Activated CD8-positive, alpha-beta memory T cell treated with anti-CD3 and anti-CD28 coated beads, Interleukin-2, amount 50 U/mL, for 24 hours (primary cell): ENCODE results near the gene CDHR3.
"Not testable (repeated sequence)": the region's sequence is repeated elsewhere in the genome, so short reads cannot be mapped to it uniquely, and the experiment has no call there.

ENCODE experiments used
- DNase-seq: peaks from one replicate; pipeline ENCODE4 v3.0.0-alpha.2; 2020; ENCODE audit errors: extremely low read depth

Gene CDHR3, protein sequence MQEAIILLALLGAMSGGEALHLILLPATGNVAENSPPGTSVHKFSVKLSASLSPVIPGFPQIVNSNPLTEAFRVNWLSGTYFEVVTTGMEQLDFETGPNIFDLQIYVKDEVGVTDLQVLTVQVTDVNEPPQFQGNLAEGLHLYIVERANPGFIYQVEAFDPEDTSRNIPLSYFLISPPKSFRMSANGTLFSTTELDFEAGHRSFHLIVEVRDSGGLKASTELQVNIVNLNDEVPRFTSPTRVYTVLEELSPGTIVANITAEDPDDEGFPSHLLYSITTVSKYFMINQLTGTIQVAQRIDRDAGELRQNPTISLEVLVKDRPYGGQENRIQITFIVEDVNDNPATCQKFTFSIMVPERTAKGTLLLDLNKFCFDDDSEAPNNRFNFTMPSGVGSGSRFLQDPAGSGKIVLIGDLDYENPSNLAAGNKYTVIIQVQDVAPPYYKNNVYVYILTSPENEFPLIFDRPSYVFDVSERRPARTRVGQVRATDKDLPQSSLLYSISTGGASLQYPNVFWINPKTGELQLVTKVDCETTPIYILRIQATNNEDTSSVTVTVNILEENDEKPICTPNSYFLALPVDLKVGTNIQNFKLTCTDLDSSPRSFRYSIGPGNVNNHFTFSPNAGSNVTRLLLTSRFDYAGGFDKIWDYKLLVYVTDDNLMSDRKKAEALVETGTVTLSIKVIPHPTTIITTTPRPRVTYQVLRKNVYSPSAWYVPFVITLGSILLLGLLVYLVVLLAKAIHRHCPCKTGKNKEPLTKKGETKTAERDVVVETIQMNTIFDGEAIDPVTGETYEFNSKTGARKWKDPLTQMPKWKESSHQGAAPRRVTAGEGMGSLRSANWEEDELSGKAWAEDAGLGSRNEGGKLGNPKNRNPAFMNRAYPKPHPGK

DNA sequence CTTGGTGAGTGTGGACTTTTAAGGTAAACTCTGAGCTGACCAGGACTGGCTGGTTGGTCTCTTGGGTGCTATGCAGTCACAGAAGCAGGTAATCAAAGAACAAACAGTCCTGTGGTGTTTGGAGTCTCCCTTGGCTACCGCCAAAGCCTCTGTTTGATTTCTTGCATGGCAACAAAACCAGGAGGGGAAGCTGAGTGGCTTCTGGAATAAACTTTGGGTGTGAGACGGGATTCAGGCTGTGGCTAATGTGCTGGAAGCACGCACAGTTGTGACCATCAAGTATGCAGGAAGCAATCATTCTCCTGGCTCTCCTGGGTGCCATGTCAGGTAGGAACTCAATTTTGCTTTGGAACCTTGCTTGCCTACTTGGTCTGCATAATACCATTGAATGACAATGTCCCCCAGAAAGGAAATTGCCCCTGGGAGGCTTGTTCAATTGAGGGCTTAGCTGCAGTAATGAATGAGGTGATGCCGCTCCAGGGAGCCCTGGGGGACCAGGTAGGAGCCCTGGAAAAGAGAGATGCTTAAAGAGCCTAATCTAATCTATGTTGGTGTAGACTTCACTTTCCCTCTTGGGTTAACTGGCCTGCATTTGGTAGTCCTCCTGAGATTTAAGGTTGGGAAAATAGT, at the start of gene CDHR3:
Gene CDHR3, plus strand, starts transcription at position 227 of the 630 bp plus-strand sequence. Its CDS starts 55 bp downstream, at position 282.
- DNase-seq, result no peak

DNA sequence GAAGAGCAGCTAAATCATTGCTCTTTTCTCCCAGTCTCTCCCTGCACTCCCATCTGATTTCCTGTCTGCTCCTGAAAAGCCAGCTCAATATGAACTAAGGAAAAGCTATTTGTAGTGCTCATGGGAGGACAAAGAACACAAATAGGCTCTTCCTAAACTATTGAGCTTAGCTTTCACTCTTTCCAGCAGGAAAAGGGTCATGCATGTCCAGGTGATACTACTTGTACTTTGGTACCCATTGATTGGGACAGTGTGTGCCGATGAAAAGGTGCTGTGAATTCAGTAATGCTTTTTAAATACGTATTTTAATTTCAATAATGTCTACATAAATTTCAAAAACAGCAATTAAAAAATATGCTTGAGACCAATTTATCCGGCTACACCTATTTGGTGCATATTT, 49.1 kb upstream of the CDHR3 start:
- no peak for DNase-seq

DNA sequence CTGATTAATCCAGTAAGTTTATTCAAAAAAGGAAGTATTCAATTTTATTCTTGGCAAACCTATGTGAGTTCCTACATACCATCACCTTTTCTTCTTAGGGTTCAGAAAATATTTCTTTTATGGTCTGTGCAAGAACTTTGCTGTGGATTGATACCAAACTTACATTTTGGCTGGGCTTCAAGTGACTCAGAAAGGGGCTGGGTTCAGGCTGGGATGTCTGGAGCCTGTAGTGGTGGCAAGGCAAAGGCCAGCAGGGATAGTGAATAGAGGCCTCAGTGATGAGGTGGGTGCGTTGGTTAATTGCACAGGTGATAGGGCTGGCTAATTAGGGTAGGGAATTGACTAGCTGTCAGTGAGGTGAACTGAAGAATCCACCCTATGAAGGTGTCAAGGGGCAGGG, 46.5 kb upstream of the CDHR3 start:
- no peak for DNase-seq

DNA sequence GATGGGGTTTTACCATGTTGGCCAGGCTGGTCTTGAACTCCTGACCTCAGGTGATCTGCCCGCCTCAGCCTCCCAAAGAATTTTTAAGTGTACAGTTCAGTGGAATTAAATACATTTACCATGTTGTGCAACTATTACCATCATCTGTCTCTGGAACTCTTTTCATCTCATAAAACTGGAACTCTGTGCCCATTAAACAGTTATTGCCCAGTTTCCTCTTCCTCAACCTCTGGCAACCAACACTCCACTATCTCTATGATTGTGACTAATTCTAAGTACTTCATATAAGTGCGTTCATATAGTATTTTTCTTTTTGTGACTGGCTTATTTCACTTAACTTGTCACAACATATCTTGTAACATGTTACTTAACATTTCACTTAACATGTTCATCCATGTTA, 45.4 kb upstream of the CDHR3 start:
- no peak for DNase-seq

DNA sequence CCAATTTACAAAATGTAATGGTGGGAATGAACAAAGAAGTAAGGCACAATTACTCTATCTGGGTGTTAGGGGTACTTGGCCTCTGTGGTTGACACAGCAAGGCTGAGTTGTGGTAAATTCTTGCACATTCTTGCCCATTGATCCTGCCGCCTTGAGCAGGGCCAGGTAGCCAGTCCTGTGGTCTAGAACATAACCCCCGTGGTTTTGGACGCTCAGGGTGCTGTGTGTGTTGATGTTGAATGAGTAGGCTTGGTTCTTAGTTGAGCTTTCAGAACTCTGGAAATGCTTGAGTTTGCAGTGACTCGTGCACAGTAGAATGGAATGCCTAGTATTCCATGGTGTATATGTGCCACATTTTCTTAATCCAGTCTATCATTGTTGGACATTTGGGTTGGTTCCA, 42.3 kb upstream of the CDHR3 start:
- DNase-seq, result no peak

DNA sequence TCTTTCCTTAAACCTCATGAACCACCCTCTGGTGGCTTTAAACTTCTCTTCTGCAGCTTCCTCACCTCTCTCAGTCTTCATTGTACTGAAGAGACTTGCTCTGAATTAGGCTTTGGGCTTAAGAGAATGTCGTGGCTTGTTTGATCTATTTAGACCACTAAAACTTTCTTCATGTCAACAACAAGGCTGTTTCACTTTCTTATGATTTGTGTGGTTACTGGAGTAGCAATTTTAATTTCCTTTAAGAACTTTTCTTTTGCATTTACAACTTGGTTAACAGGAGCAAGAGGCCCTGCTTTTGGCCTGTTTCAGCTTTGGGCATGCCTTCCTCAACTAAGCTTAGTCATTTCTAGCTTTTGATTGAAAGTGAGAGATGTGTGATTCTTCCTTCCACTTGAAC, 38.1 kb upstream of the CDHR3 start:
- no peak for DNase-seq

DNA sequence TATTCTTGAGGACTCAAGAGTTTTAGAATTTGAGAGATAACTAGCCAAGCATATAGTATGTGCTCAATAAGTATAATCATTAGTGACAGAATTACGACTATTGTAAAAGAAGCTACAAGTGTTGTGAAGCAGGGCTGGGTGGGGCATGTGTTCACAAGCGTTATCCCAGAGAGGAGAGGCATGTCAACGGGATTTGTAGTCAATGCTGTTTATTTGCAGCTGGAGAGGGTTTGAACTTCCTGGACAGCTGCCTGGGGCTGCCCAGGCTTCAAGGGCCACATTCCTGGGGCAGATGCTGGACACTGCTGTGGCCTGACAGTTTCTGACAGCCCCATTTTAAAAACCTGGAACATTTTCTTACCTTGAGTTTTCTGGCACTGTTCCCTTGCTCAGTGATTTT, 36.9 kb upstream of the CDHR3 start:
- DNase-seq, result no peak

DNA sequence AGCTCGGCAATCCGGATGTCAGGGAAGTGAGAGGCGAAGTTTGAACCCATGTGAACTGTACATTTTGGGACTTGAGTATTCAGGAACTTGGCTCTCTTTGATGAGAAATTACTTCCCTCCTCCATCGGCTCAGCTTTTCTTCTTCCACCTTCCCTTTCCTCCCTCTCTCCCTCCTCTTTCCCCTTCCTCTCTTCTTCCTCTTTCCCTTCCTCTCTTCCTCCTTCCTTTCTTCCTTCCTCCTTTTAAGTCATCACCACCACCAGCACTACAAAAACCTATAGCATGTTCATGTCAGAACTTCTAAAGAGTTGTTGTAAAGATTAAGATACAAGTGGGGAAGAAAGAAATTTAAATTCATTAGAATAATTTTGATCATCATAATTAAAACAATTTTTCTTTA, 31.9 kb upstream of the CDHR3 start:
- no peak for DNase-seq

DNA sequence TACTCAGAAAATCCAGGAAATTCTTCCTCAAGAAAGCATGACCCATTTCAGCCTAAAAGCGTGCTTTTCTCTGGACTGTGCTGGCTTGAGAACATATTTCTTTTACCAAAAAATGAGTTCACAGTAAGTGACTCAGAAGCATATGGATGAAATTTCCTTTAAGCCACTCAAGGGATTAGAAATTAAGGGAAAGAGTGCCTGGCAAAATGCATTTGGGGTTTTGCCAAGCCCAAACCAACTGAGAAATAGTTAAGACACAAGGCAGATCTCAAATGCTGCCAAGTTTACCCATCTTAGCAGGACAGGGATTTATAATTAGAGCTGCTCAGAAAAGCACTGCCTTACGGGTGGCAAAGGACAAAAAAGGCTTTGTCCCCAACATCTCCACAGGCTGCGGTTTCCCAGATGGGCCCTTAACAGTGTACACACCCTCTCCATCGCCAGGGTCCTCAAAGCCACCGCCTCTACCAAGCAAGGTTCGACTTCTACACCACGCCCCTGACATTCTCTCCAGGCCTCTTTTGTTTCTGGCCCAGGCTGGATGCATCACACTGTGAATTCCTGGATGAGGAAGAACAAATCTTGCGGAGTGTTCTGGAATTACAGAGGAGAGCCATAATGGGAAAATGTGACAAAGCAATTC, 30.1 kb upstream of the CDHR3 start:
- DNase-seq, result no peak

DNA sequence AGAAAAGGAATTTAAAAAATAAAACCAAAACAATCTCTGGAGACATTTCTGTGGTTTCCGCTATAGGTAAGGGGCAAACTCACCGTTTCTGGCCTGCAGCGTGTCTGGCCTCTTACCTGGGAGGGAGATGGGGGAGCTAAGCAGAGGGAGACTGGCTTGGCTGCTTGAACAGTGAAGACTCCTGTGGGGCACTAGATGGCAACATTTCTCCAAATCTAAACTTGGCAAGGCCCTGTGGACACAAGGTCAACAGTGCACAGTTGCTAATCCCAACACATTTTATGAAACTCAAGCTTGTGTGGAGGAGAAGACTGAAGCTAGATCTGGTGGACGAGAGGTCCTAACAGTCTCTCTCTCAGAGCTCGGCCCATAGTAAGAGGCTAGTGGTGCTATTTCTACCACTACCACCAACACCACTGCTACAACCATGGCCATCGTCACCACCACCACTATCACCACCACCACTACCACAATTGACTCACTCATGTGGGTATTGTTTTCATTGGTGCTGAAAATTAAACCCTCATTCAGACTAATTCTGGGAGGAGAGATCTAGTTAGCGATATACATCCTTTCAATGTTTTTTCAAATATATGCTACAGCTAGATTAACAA, 28.4 kb upstream of the CDHR3 start:
- DNase-seq, result no peak

DNA sequence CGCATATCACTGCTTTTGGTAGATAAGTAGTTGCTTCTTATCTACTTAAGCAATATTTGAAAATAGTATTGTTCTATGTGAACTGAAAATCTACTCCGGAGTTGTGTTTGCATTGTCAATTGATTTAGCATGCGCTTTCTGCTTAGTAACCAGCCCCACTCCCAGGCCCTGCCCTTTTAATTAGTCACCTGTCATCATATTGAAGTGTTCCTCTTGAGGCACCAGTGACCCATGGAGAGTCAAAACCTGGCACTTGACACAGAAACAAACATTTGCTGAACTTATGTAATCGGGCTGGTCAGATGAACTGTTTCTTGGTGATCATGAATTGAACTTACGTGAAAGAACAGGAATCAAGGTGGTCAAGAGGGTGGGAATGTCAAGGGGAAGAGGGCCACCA, 27.8 kb upstream of the CDHR3 start:
- no peak for DNase-seq

DNA sequence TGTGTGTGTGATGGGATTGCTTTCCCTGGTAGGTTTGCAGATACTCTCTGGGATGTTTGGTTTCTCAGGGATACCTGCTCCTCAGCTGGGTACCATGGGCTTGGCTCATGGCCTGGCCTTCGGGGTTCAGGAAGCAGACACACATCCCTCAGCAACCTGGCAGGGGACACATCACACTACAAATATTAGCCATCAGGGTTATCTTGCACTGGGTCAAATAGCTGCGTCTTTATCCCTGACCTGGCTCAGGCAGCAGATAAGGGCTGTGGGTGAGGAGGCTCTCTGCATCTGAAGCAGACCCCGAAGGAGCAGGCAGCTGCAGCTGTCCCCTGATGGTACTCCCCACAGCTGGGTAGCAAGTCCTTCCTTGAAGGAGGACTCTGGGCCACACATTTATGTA, 25.7 kb upstream of the CDHR3 start:
- no peak for DNase-seq

DNA sequence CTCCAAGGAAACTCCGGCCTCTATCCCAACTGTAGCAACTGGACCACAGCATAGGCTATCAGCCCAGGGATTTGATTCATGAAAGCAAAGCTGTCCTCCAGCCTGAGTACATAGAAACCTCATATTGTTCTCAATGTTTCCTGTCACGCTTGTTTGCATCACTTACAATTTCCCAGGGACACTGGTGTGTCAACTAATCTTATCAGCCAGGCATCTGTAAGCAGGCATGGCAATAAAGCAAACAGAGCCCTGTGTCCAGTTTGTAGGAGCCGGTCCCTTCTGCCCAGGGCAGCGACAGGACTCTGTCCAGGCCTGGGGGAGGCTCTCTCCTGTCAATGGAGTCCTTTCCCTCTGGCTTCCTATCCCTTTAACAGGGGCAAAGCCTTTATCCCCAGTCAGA, 23.0 kb upstream of the CDHR3 start:
- no peak for DNase-seq

DNA sequence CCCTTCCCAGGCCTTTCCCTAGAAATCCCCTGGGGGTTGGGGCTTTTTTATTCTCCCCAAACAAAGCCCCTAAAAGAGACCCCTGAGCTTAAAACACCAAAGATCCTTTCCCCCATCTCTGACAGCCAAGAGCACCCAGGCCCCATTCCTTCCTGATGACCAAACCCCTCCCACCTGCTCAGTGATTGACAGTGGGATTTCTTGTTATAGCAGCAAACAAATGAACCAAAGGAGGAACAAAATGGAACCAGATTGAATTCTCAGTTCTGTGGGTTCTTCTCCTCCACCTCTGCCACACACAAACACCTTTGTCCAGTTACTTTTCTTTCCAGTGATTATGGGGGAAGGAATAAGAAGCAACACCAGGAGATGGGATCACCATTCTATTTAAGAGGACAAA, 21.5 kb upstream of the CDHR3 start:
- DNase-seq, result no peak

DNA sequence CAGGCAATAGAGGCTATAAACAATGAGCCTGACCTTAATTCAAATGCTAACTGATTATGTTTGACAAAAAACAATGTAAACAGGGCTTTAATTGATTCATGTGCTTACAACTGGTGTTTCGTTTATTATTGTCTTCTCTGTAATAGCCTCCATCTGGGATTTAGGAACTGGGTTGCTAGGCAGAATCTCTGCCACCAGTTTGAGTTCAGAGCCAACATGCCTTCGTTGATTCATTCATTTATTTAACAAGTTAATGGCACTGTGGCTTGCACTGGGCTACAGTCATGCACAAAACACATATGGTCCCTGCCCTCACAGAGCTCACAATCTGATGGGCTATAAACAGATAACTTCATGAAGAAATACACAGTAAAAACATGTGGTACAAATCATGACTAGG, 19.6 kb upstream of the CDHR3 start:
- DNase-seq, result no peak

DNA sequence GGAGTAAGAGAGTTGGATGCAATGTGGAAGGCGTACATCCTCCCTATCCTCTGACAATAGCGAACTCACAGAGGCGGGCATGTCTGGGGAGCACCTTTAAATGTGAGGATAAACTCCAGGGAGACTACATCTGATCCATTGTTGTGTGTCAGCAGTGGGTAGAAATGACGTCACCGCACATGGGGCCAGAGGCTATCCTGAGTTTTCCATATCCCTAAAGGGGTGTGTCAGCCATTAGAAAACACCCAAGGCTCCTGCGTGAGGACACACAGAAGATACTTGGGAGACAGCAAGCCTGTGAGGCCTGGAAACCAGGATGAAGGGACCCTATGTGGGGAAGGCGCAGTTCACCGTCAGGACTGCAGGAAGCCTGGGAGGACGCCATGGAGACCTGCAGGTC, 17.2 kb upstream of the CDHR3 start:
- DNase-seq, result no peak

DNA sequence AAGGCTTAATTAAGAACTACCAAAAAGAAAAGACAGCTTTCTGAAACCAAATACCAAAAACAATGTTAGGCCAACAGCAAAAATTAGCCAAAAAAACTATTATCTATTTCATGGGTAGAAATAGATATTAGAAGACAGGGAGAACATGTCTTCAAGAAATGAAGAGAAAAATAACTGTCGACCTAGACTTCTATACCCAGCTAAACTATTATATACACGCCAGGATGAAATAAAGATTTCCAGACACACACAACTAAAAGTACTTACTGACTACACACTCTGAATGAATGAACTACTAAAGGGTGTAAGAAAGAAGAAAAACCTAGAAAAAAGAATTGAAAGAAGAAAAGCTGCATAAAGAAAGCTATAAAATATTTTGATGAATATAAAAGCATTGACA, 11.5 kb upstream of the CDHR3 start:
- DNase-seq, result no peak

DNA sequence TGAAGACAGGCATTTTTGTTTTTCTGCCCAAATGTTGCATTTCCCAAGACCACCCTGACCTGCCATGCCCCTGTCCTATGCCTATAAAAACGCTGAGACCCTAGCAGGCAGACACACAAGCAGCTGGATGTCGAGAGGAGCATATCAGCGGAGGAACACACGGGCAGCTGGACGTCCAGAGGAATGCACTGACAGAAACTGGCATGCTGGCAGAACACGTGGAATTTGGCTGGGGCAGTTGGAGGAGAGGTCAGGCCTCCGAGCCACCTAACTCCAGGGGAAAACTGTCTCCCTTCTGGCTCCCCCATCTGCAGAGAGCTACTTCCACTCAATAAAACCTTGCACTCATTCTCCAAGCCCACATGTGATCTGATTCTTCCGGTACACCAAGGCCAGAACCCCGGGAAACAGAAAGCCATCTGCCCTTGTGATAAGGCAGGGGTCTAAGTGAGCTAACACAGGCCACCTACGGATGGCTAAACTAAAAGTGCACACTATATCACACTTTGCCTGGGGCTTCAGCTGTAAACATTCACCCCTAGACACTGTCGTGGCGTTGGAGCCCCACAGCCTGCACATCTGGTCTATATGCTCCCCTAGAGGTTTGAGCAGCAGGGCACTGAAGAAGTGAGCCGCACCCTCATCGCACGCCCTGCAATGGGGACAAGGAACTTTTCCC, 10.0 kb upstream of the CDHR3 start:
- DNase-seq, result no peak

DNA sequence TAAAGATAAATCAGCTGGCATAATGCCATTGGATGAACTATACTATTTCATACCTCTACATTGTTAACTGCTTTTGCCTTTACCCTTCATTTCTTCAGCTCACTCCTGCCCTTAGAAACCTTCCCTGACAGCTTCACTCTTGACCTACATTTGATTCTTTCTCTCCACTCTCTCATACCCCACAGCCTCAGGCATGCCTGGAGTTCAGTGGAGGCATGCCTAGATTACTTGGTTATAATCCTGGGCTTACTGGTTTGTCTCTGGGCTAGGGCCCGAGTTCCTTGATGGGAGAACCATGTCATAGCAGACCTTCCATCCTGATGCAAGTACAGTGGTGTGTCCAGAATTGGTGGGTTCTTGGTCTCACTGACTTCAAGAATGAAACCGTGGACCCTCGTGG, 8.4 kb upstream of the CDHR3 start:
- DNase-seq, result no peak

DNA sequence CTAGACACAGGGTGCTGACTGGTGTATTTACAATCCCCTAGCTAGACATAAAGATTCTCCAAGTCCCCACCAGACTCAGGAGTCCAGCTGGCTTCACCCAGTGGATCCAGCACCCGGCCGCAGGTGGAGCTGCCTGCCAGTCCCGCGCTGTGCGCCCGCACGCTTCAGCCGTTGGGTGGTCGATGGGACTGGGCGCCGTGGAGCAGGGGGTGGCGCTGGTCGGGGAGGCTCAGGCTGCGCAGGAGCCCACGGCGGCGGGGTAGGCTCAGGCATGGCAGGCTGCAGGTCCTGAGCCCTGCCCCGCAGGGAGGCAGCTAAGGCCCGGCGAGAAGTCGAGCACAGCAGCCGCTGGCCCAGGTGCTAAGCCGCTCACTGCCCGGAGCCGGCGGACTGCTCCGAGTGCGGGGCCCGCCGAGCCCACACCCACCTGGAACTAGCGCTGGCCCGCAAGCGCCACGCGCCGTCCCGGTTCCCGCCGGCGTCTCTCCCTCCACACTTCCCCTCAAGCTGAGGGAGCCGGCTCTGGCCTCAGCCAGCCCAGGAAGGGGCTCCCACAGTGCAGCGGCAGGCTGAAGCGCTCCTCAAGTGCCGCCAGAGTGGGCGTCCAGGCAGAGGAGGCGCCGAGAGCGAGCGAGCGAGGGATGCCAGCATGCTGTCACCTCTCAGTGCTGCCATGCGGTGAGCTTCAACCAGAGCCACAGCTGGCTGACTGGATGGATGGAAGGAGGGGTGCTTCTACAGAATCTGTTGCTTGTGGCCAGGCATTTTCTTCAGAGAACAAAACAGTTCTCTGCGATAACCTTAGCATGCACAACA, 7.2 kb upstream of the CDHR3 start:
- not testable (repeated sequence) for DNase-seq
